Activated T-helper 1 cell treated with Interleukin-2 at 50 U/mL for 16 hours (primary cell): ENCODE measurements around the gene DEDD2.

Experiments used
- DNase-seq: peaks from one replicate; pipeline ENCODE4 v3.0.0-alpha.2; 2020; ENCODE audit warnings: low read depth

Gene DEDD2

GRCh38 chr19:42248270-42249148 is 31.0 kb upstream of the DEDD2 start:
- no peak for DNase-seq

- DNase-seq: no peak
Measured at GRCh38 chr19:42247640-42248199, 30.2 kb upstream of the DEDD2 start.

- DNase-seq: no peak
Measured at GRCh38 chr19:42246922-42247639, 29.6 kb upstream of the DEDD2 start.

GRCh38 chr19:42246143-42246921 is 28.9 kb upstream of the DEDD2 start:
- DNase-seq: no peak

GRCh38 chr19:42245231-42245630 is 27.8 kb upstream of the DEDD2 start:
- DNase-seq: no peak

GRCh38 chr19:42244347-42245220 is 27.1 kb upstream of the DEDD2 start:
- peak; percentile 84 for DNase-seq

- DNase-seq: peak; percentile 92
Measured at GRCh38 chr19:42242512-42243409, 25.3 kb upstream of the DEDD2 start, which contains the start of gene GSK3A. TSS of gene GSK3A (minus strand) at chr19:42242602. CDS start at chr19:42242465, 137 bp downstream.

- DNase-seq: no peak
Measured at GRCh38 chr19:42242069-42242511, 24.6 kb upstream of the DEDD2 start.

GRCh38 chr19:42241279-42241678 is 23.8 kb upstream of the DEDD2 start:
- no peak for DNase-seq

GRCh38 chr19:42239544-42240220 is 22.2 kb upstream of the DEDD2 start:
- no peak for DNase-seq

GRCh38 chr19:42235181-42235580 is 17.7 kb upstream of the DEDD2 start:
- DNase-seq: no peak

- no peak for DNase-seq
Measured at GRCh38 chr19:42234364-42234763, 16.9 kb upstream of the DEDD2 start.

- DNase-seq: no peak
Measured at GRCh38 chr19:42233678-42234292, 16.3 kb upstream of the DEDD2 start.

- DNase-seq: no peak
Measured at GRCh38 chr19:42233106-42233505, 15.6 kb upstream of the DEDD2 start.

GRCh38 chr19:42232435-42232834 is 15.0 kb upstream of the DEDD2 start:
- DNase-seq: no peak

GRCh38 chr19:42230571-42230970 is 13.1 kb upstream of the DEDD2 start:
- no peak for DNase-seq

- DNase-seq: no peak
Measured at GRCh38 chr19:42229855-42230351, 12.4 kb upstream of the DEDD2 start.

- DNase-seq: no peak
Measured at GRCh38 chr19:42229301-42229854, 11.9 kb upstream of the DEDD2 start.
